Measurements from ENCODE around the gene KIAA2012.

Gene KIAA2012

GRCh38 chr2:202105025-202105424, 32.0 kb downstream of the KIAA2012 start:
- TF ChIP-seq, protein P1, sequence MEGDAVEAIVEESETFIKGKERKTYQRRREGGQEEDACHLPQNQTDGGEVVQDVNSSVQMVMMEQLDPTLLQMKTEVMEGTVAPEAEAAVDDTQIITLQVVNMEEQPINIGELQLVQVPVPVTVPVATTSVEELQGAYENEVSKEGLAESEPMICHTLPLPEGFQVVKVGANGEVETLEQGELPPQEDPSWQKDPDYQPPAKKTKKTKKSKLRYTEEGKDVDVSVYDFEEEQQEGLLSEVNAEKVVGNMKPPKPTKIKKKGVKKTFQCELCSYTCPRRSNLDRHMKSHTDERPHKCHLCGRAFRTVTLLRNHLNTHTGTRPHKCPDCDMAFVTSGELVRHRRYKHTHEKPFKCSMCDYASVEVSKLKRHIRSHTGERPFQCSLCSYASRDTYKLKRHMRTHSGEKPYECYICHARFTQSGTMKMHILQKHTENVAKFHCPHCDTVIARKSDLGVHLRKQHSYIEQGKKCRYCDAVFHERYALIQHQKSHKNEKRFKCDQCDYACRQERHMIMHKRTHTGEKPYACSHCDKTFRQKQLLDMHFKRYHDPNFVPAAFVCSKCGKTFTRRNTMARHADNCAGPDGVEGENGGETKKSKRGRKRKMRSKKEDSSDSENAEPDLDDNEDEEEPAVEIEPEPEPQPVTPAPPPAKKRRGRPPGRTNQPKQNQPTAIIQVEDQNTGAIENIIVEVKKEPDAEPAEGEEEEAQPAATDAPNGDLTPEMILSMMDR (conservative IDR thresholded peaks at IDR 0.05; ENCODE audit: low read length), result no peak
- H3K4me3 ChIP-seq (ENCODE audit: low read length), result no peak overlapping the region
- DNase-seq (ENCODE audit: low read depth), result no peak

DNA sequence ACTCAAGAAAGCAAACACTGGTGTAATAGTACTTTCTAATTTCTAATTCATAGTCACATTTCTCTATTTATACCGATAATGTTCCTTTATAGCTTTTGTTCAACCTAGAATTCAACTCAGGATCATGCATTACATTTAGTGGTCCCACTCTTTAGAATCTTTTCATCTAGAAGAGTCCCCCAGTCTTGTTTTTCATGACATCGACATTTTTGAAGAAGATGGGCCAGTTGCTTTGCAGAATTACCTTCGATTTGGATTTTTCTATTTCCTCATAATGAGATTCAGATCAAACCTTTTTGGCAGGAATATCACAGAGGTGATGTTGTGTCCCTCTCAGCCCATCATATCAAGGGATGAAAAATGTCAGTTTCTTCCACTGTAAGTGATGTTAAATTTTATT, 35.3 kb downstream of the KIAA2012 start:
- DNase-seq (ENCODE audit: low read depth), result no peak
- TF ChIP-seq, protein P1 (conservative IDR thresholded peaks at IDR 0.05; ENCODE audit: low read length), result no peak
- H3K4me3 ChIP-seq (ENCODE audit: low read length), result no peak overlapping the region

- no peak overlapping the region for H3K4me3 ChIP-seq (ENCODE audit: low read length)
- TF ChIP-seq, protein P1 (conservative IDR thresholded peaks at IDR 0.05; ENCODE audit: low read length), result no peak
- DNase-seq (ENCODE audit: low read depth), result no peak
These were observed 36.2 kb downstream of the KIAA2012 start for GRCh38 chr2:202109139-202109736.

GRCh38 chr2:202109737-202110184, 36.7 kb downstream of the KIAA2012 start:
- no peak overlapping the region for H3K4me3 ChIP-seq (ENCODE audit: low read length)
- TF ChIP-seq, protein P1 (conservative IDR thresholded peaks at IDR 0.05; ENCODE audit: low read length), result no peak
- peak; percentile 76 for DNase-seq (ENCODE audit: low read depth)

GRCh38 chr2:202110491-202110890, 37.4 kb downstream of the KIAA2012 start:
- H3K4me3 ChIP-seq (ENCODE audit: low read length), result no peak overlapping the region
- DNase-seq (ENCODE audit: low read depth), result no peak
- TF ChIP-seq, protein P1 (conservative IDR thresholded peaks at IDR 0.05; ENCODE audit: low read length), result no peak

GRCh38 chr2:202112041-202112440, 39.0 kb downstream of the KIAA2012 start:
- no peak for DNase-seq (ENCODE audit: low read depth)

More at GRCh38 chr2:202112041-202112440, 39.0 kb downstream of the KIAA2012 start:
- no peak overlapping the region for H3K4me3 ChIP-seq (ENCODE audit: low read length)
- TF ChIP-seq, protein P1 (conservative IDR thresholded peaks at IDR 0.05; ENCODE audit: low read length), result no peak
